H1 (cell line): Measurements from ENCODE around the gene DHRS3. TPM values are rescaled to one million over a fixed set of nuclear protein-coding genes. Genes with fewer than 3 reads are reported as not detected.

Experiments
- ASH2L ChIP-seq: fragments of 200-600, 300-600 bp; sonication (generic); IDR thresholded peaks from one replicate; pipeline ENCODE4 v1.7.1; 2017; ENCODE audit warnings: low read length
- BCL11A ChIP-seq, 2 experiments: IDR thresholded peaks; one replicate each; pipeline ENCODE4 v1.6.1; 2011; ENCODE audit warnings: low read depth in 2 of 2, low read length in 2 of 2, mild to moderate bottlenecking in 2 of 2
- CBX5 ChIP-seq: fragments of 300-800, 300-1000 bp; sonication (generic); IDR thresholded peaks from 2 replicates; pipeline ENCODE4 v1.7.1; 2016; ENCODE audit warnings: antibody characterized with exemption, low read length, low read depth
- CHD1 ChIP-seq: IDR thresholded peaks from 2 replicates; pipeline ENCODE4 v1.6.1; 2012; ENCODE audit warnings: low read depth, low read length, improper control_type of control experiment
- CTBP2 ChIP-seq: IDR thresholded peaks from 2 replicates; pipeline ENCODE4 v1.7.0; 2011; ENCODE audit warnings: borderline replicate concordance, mild to moderate bottlenecking, moderate library complexity, mixed read lengths, low read length; ENCODE audit not compliant: insufficient read depth, insufficient read length
- EP300 ChIP-seq, 2 experiments: IDR thresholded peaks; 1 replicate in 1 of 2; 2 replicates in 1 of 2; pipeline ENCODE4 v1.6.1; 2011 to 2012; ENCODE audit warnings: low read depth in 2 of 2, low read length in 2 of 2, mild to moderate bottlenecking in 2 of 2, borderline replicate concordance in 1 of 2, inconsistent platforms in 1 of 2, moderate library complexity in 1 of 2
- GABPA ChIP-seq: IDR thresholded peaks from 2 replicates; pipeline ENCODE4 v1.6.1; 2011; ENCODE audit warnings: mild to moderate bottlenecking, low read length, moderate library complexity, borderline replicate concordance; ENCODE audit not compliant: insufficient read depth
- GTF2F1 ChIP-seq: IDR thresholded peaks from 2 replicates; pipeline ENCODE4 v1.6.1; 2012; ENCODE audit warnings: low read depth, low read length, improper control_type of control experiment, borderline replicate concordance
- JUND ChIP-seq: IDR thresholded peaks from 2 replicates; pipeline ENCODE4 v1.6.1; 2011; ENCODE audit warnings: mild to moderate bottlenecking, improper control_type of control experiment, low read length
- KDM1A ChIP-seq: fragments of 200-600, 300-600 bp; sonication (generic); IDR thresholded peaks from 2 replicates; pipeline ENCODE4 v1.7.1; 2016; ENCODE audit warnings: mild to moderate bottlenecking, low read length, borderline replicate concordance
- NANOG ChIP-seq: IDR thresholded peaks from 2 replicates; pipeline ENCODE4 v1.6.1; 2011; ENCODE audit warnings: low read length, low read depth, mild to moderate bottlenecking, inconsistent platforms; ENCODE audit not compliant: insufficient read depth, poor library complexity, severe bottlenecking
- POLR2AphosphoS5 ChIP-seq: IDR thresholded peaks from 2 replicates; pipeline ENCODE4 v1.6.1; 2011; ENCODE audit warnings: low read depth, low read length
- RAD21 ChIP-seq, 2 experiments: IDR thresholded peaks in 1 of 2; conservative IDR thresholded peaks in 1 of 2; 2 replicates each; pipeline ENCODE4 v1.6.1; 2011; ENCODE audit warnings: low read depth in 2 of 2, low read length in 2 of 2, improper control_type of control experiment in 1 of 2, inconsistent platforms in 1 of 2, mild to moderate bottlenecking in 1 of 2, moderate library complexity in 1 of 2
- RNF2 ChIP-seq: fragments of 200-900, 300-1000 bp; sonication (generic); IDR thresholded peaks from 2 replicates; pipeline ENCODE4 v1.7.1; 2016; ENCODE audit warnings: borderline replicate concordance, low read depth, mild to moderate bottlenecking, antibody characterized with exemption, low read length; ENCODE audit not compliant: poor library complexity, severe bottlenecking; ENCODE audit errors: missing control alignments
- SP2 ChIP-seq: IDR thresholded peaks from 2 replicates; pipeline ENCODE4 v1.6.1; 2012; ENCODE audit warnings: mild to moderate bottlenecking, low read length, inconsistent platforms
- SP4 ChIP-seq: IDR thresholded peaks from 2 replicates; pipeline ENCODE4 v1.6.1; 2012; ENCODE audit warnings: low read length, inconsistent platforms
- SUZ12 ChIP-seq: fragments of 200-600 bp; sonication (generic); IDR thresholded peaks from 2 replicates; pipeline ENCODE4 v1.6.1; 2012; ENCODE audit warnings: mild to moderate bottlenecking, inconsistent platforms, low read length, moderate library complexity, mixed read lengths
- TAF1 ChIP-seq: IDR thresholded peaks from 2 replicates; pipeline ENCODE4 v1.6.1; 2011; ENCODE audit warnings: mild to moderate bottlenecking, low read depth, low read length
- YY1 ChIP-seq: IDR thresholded peaks from 2 replicates; pipeline ENCODE4 v1.6.1; 2011; ENCODE audit warnings: low read depth, mild to moderate bottlenecking, low read length
- polyA plus RNA-seq, 7 experiments: library from polyadenylated mRNA; depleted of rRNA in 3 of 7; stranded (reverse) in 5 of 7; unstranded in 2 of 7; fragments of >200 nt in 5 of 7; fragments of 200-250 nt in 2 of 7; gene quantifications; 1 replicate in 5 of 7; 2 replicates in 1 of 7; 4 replicates in 1 of 7; pipeline versions ENCODE4 v1.2.1 to v1.2.3, GENCODE V29; 2011 to 2013; ENCODE audit warnings: missing spikeins in 2 of 7, mixed read lengths in 2 of 7
- total RNA-seq: library from RNA; stranded (reverse); fragmentation: NEBNext Ultra II Directional; extraction: Animal tissue kit (Norgen Biotek cat#: 25700); gene quantifications from 2 replicates; pipeline ENCODE4 v1.2.1, GENCODE V29; 2021
- TF ChIP-seq, protein P1 (sequence below): IDR thresholded peaks from 2 replicates; pipeline ENCODE4 v1.6.1; 2012; ENCODE audit warnings: low read length, inconsistent platforms
- TF ChIP-seq, protein P2 (sequence below): IDR thresholded peaks from 2 replicates; pipeline ENCODE4 v1.6.1; 2011; ENCODE audit warnings: low read depth, mild to moderate bottlenecking, low read length; ENCODE audit not compliant: insufficient read depth
- TF ChIP-seq, protein P3 (sequence below): IDR thresholded peaks from 2 replicates; pipeline ENCODE4 v1.6.1; 2012; ENCODE audit warnings: inconsistent platforms

DHRS3 gene
- total and polyA plus RNA-seq, 2 of the 8 experiments (the other 6 are each of a cell fraction or from before 2014, with no cell fraction given) = 32.5 to 36.4 TPM

DNA sequence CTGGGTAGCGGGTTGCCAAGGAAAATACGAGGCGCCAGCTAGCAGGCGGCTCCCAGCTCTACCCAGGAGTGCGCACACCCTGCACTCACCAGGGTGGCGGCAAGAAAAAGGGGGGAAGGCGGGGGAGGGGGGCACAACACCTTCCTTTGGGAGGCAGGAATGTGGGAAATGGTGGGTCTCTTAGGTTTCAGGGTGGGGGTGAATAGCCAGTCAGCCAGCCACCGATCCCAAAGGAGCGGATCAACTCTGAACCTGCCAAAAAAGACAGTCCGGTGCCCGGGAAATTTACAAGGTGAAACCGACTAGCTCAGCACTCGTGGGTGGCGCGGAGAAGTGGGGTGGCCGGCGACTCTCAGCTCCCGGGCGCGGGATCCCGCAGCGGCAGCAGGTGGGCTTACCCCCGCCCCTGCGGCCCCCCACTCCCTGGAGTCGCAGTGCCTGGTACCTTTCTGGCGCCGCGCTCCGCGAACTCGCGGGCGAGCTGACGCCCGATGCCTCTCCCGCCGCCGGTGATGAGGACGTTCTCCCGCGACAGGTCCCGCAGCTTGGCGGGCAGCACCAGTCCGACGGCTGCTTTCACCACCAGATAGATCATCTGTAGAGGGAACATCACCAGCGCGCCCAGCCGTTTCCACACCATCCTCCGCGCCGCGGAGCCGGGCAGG, 1.2 kb downstream of the DHRS3 start (continued):
- TF ChIP-seq, protein P1, sequence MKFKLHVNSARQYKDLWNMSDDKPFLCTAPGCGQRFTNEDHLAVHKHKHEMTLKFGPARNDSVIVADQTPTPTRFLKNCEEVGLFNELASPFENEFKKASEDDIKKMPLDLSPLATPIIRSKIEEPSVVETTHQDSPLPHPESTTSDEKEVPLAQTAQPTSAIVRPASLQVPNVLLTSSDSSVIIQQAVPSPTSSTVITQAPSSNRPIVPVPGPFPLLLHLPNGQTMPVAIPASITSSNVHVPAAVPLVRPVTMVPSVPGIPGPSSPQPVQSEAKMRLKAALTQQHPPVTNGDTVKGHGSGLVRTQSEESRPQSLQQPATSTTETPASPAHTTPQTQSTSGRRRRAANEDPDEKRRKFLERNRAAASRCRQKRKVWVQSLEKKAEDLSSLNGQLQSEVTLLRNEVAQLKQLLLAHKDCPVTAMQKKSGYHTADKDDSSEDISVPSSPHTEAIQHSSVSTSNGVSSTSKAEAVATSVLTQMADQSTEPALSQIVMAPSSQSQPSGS = no peak
- TF ChIP-seq ASH2L (no peak), CHD1 (no peak), CTBP2 (no peak), RNF2 (no peak), SP2 (no peak), EP300 (IDR thresholded peaks at IDR 0.05; ENCODE audit: borderline replicate concordance in 1 of 2, low read depth in 2 of 2, low read length in 2 of 2) (no peak), RAD21 (IDR thresholded peaks at IDR 0.05 in 1 of 2, conservative IDR thresholded peaks at IDR 0.05 in 1 of 2; ENCODE audit: low read depth in 2 of 2, low read length in 2 of 2) (no peak), GABPA (no peak), POLR2AphosphoS5 (no peak), KDM1A (no peak), SP4 (no peak), SUZ12 (no peak), BCL11A (IDR thresholded peaks at IDR 0.05; ENCODE audit: low read depth in 2 of 2, low read length in 2 of 2) (no peak), YY1 (no peak), CBX5 (no peak), JUND (no peak), GTF2F1 (no peak), NANOG (no peak), TAF1 (no peak)
- TF ChIP-seq, protein P2, sequence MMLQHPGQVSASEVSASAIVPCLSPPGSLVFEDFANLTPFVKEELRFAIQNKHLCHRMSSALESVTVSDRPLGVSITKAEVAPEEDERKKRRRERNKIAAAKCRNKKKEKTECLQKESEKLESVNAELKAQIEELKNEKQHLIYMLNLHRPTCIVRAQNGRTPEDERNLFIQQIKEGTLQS = no peak
- TF ChIP-seq, protein P3, sequence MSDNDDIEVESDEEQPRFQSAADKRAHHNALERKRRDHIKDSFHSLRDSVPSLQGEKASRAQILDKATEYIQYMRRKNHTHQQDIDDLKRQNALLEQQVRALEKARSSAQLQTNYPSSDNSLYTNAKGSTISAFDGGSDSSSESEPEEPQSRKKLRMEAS = no peak
